OCI-LY3 (cell line): Measurements from ENCODE around the gene CFAP58.

Experiments used
- H2AFZ ChIP-seq: fragments of 200-600, 300-600 bp; shearing (Covaris generic); 2 replicates; pipeline ENCODE4 v1.6.0; 2014; ENCODE audit warnings: antibody characterized with exemption, low read depth, low read length
- H3K27ac ChIP-seq: fragments of 200-600, 300-600 bp; sonication (generic); 2 replicates; pipeline ENCODE4 v1.5.1; 2014; ENCODE audit warnings: mild to moderate bottlenecking, low read length, moderate library complexity, mixed read lengths
- H3K27me3 ChIP-seq: fragments of 200-600, 300-600 bp; sonication (generic); 2 replicates; pipeline ENCODE4 v1.6.1; 2014; ENCODE audit warnings: low read depth, low read length, mixed read lengths
- H3K36me3 ChIP-seq: fragments of 200-600, 300-600 bp; sonication (generic); replicated peaks from 2 replicates; pipeline ENCODE3; 2014; ENCODE audit warnings: low read depth, low read length, mixed read lengths
- H3K4me1 ChIP-seq: fragments of 300-600, 200-600 bp; sonication (generic); 2 replicates; pipeline ENCODE4 v1.6.1; 2014; ENCODE audit warnings: low read length, mixed read lengths
- H3K4me2 ChIP-seq: fragments of 200-600, 300-600 bp; sonication (generic); 2 replicates; pipeline ENCODE4 v1.6.1; 2014; ENCODE audit warnings: low read length, mixed read lengths
- H3K4me3 ChIP-seq: fragments of 300-600, 200-600 bp; sonication (generic); 2 replicates; pipeline ENCODE4 v1.5.1; 2014; ENCODE audit warnings: antibody characterized with exemption, mild to moderate bottlenecking, low read length, moderate library complexity
- H3K79me2 ChIP-seq: fragments of 300-600, 200-600 bp; shearing (Covaris generic); 2 replicates; pipeline ENCODE4 v1.6.1; 2014; ENCODE audit warnings: mild to moderate bottlenecking, low read length, mixed read lengths
- H3K9ac ChIP-seq: fragments of 300-600, 200-600 bp; shearing (Covaris generic); 2 replicates; pipeline ENCODE4 v1.6.0; 2014; ENCODE audit warnings: mild to moderate bottlenecking, low read length, moderate library complexity
- H3K9me3 ChIP-seq: fragments of 200-600, 300-600 bp; shearing (Covaris generic); 2 replicates; pipeline ENCODE4 v1.6.1; 2014; ENCODE audit warnings: low read length, mixed read lengths; ENCODE audit not compliant: insufficient read depth
- H4K20me1 ChIP-seq: fragments of 200-600, 300-600 bp; sonication (generic); 2 replicates; pipeline ENCODE4 v1.6.1; 2016; ENCODE audit warnings: low read length, mixed read lengths; ENCODE audit not compliant: insufficient read depth
- CTCF ChIP-seq: fragments of 200-600, 300-600 bp; sonication (generic); IDR thresholded peaks from 2 replicates; pipeline ENCODE4 v1.5.1; 2014; ENCODE audit warnings: antibody characterized with exemption, low read length, low read depth
- EZH2phosphoT487 ChIP-seq: fragments of 200-600 bp; shearing (Covaris generic); IDR thresholded peaks from 2 replicates; pipeline ENCODE4 v1.6.1; 2018; ENCODE audit warnings: antibody characterized with exemption, mixed run types, low read depth

The CFAP58 gene

GRCh38 chr10:104347295-104348045 is 6.2 kb upstream of the CFAP58 start:
- Histone ChIP-seq H2AFZ (no peak overlapping the region), H3K4me3 (no peak overlapping the region), H3K27ac (no peak overlapping the region), H3K9me3 (no peaks in the 10 kb centered on the region), H3K4me2 (no peak overlapping the region), H4K20me1 (no peaks in the 10 kb centered on the region), H3K9ac (no peak overlapping the region), H3K36me3 (no peaks in the 10 kb centered on the region), H3K27me3 (no peaks in the 10 kb centered on the region), H3K79me2 (no peaks in the 10 kb centered on the region), H3K4me1 (peaks cover 55% of the 10 kb centered on the region)
- TF ChIP-seq EZH2phosphoT487 (no peak), CTCF (no peak)

- H3K27ac ChIP-seq = no peak overlapping the region
- H3K27me3 ChIP-seq = no peaks in the 10 kb centered on the region
- no peak overlapping the region for H2AFZ ChIP-seq
- TF ChIP-seq EZH2phosphoT487 = no peak
- TF ChIP-seq CTCF = no peak
- peaks cover 55% of the 10 kb centered on the region for H3K4me1 ChIP-seq
- no peaks in the 10 kb centered on the region for H3K9me3 ChIP-seq
- no peaks in the 10 kb centered on the region for H4K20me1 ChIP-seq
- no peaks in the 10 kb centered on the region for H3K36me3 ChIP-seq
- no peak overlapping the region for H3K4me2 ChIP-seq
- no peak overlapping the region for H3K4me3 ChIP-seq
- H3K9ac ChIP-seq = no peak overlapping the region
- no peaks in the 10 kb centered on the region for H3K79me2 ChIP-seq
Observed at GRCh38 chr10:104348601-104349000, 5.0 kb upstream of the CFAP58 start.

GRCh38 chr10:104349623-104350126 is 4.0 kb upstream of the CFAP58 start:
- H3K9ac ChIP-seq = peak overlapping the region; percentile 43; the same call in 1 of the 2 replicates
- H3K36me3 ChIP-seq = no peaks in the 10 kb centered on the region
- H3K4me3 ChIP-seq = peak overlapping the region; percentile 70
- H4K20me1 ChIP-seq = no peaks in the 10 kb centered on the region
- H2AFZ ChIP-seq = no peak overlapping the region
- H3K27me3 ChIP-seq = no peaks in the 10 kb centered on the region
- H3K4me1 ChIP-seq = peaks cover 58% of the 10 kb centered on the region
- no peak for TF ChIP-seq CTCF
- TF ChIP-seq EZH2phosphoT487 = no peak
- no peaks in the 10 kb centered on the region for H3K9me3 ChIP-seq
- H3K4me2 ChIP-seq = peak overlapping the region; percentile 85
- H3K79me2 ChIP-seq = no peaks in the 10 kb centered on the region
- H3K27ac ChIP-seq = peak overlapping the region; percentile 58

- peaks cover 63% of the 10 kb centered on the region for H3K4me1 ChIP-seq
- H3K27me3 ChIP-seq = no peaks in the 10 kb centered on the region
- H3K36me3 ChIP-seq = no peaks in the 10 kb centered on the region
- H3K9ac ChIP-seq = peak overlapping the region; percentile 43; the same call in 1 of the 2 replicates
- TF ChIP-seq CTCF (peak; percentile 63), EZH2phosphoT487 (no peak)
- H3K4me3 ChIP-seq = peak overlapping the region; percentile 70
- no peaks in the 10 kb centered on the region for H3K9me3 ChIP-seq
- no peaks in the 10 kb centered on the region for H4K20me1 ChIP-seq
- no peaks in the 10 kb centered on the region for H3K79me2 ChIP-seq
- H3K4me2 ChIP-seq = peak overlapping the region; percentile 85
- H3K27ac ChIP-seq = peak overlapping the region; percentile 58
- no peak overlapping the region for H2AFZ ChIP-seq
Observed at GRCh38 chr10:104350127-104350635, 3.5 kb upstream of the CFAP58 start.
